HTERT RPE-1 (cell line): ENCODE data around the gene NOSIP.

Experiments
- in situ Hi-C: fragments of 300-500 bp; cut with MboI; formaldehyde crosslinking; loops from 4 replicates; pipeline ENCODE4 v1.14.3; 2020; ENCODE audit warnings: low sequenced_read_pairs

The NOSIP gene

GRCh38 chr19:49573009-49573408 is 7.3 kb downstream of the NOSIP start:
- in situ Hi-C loops, result no loop called here

- in situ Hi-C loops, result no loop called here
Measured at GRCh38 chr19:49570997-49571676, 9.2 kb downstream of the NOSIP start.

GRCh38 chr19:49570138-49570856 is 10.1 kb downstream of the NOSIP start:
- in situ Hi-C loops, result no loop called here

- in situ Hi-C loops, result no loop called here
Measured at GRCh38 chr19:49567861-49568441, 12.4 kb downstream of the NOSIP start.

DNA sequence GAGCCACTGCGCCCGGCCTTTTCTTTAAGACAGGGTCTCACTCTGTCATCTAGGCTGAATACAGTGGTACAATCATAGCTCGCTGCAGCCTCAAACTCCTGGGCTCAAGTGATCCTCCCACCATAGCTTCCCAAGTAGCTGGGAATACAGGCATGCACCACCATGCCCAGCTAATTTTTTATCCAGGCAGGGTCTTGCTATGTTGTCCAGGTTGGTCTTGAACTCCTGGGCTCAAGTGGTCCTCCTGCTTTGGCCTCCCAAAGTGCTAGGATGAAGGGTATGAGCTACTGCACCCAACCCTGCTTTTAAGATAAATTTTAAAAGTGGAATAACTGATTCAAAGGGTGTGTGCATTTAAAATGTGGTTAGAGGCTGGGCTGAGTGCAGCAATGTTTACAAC is 14.1 kb downstream of the NOSIP start:
- in situ Hi-C loops, result no loop called here

DNA sequence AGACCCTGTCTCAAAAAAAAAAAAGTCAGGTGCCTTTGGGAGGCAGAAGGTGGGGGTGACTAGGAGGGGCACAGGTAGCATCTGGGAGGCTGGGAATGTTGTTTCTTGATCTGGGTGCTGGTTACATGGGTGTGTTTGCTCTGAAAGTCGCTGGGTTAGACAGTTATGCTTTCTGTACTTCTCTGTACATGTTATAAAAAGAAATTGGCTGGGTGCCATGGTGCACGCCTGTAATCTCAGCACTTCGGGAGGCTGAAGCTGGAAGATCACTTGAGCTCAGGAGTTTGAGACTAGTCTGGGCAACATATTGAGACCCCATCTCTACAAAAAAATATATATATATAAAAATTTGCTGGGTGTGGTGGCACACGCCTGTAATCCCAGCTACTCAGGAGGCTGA is 15.1 kb downstream of the NOSIP start:
- in situ Hi-C loops, result no loop called here

DNA sequence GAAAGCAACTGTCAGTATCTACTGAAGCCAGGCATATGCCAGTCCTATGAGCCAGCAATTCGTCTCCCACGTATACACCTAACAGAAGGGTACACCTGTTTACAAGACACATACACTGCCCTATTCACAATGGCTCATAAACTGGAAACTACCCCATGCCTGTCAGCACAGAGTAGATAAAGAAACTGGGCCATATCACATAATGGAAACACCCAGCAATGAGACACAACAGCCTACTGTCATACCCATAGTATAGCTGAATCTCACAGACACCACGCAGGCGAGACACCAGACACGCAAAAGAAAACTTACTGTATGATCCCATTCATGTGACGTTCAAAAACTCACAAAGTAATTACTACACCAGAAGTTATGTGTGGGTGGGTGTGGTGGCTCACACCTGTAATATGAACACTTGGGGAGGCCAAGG is 15.7 kb downstream of the NOSIP start:
- in situ Hi-C loops, result no loop called here

DNA sequence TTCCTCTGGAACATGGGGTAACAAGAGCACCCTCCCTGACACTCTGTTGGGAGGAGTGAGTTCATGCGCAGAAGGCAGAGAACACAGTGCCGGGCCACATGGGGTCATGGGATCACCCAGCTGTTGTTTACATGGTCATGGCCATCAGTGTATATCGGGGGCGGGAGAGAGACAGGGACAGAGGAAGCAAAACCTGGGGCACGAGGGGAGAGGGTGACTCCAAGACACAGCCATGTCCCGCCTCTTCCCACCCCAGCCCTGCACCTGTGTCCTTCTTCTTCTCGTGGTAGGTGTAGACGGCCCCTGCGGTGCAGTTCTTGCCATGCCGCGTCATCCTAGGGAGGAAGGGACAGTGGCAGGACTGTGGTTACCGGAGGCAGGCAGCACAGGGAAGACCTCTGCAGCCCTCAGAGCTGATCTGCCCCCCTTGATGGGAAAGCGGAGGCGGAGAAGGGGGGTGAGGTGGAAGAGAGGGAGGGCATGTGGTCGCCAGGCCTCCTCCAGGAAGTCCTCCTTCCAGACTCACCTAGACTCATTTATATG is 19.9 kb downstream of the NOSIP start:
- in situ Hi-C loops, result no loop called here

DNA sequence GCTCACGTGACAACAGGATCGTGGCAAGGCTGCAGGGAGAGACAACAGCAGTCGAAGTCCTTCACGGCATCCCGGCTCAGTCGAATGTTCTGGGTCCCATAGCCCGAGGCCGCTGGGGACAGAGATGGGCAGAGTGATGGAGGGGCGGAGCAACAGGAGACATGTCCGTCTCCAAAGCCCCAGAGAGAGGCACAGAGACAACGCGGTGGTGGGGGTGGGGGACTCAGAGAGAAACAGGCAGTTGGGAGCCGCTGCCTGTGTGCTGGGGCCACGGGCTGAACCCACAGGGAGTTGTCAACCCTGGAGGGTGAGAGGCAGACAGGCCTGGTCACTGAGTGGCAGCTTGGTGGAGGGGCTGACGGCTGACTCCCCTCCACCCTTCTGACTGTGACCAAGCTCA is 20.4 kb downstream of the NOSIP start:
- in situ Hi-C loops, result no loop called here

- in situ Hi-C loops, result no loop called here
Measured at GRCh38 chr19:49559443-49559842, 20.9 kb downstream of the NOSIP start.

GRCh38 chr19:49558591-49558990 is 21.8 kb downstream of the NOSIP start:
- in situ Hi-C loops, result no loop called here

- in situ Hi-C loops, result no loop called here
Measured at GRCh38 chr19:49557641-49558325, 22.6 kb downstream of the NOSIP start.

GRCh38 chr19:49556412-49557398 is 23.7 kb downstream of the NOSIP start:
- in situ Hi-C loops, result no loop called here

- in situ Hi-C loops, result no loop called here
Measured at GRCh38 chr19:49555600-49556411, 24.6 kb downstream of the NOSIP start.

DNA sequence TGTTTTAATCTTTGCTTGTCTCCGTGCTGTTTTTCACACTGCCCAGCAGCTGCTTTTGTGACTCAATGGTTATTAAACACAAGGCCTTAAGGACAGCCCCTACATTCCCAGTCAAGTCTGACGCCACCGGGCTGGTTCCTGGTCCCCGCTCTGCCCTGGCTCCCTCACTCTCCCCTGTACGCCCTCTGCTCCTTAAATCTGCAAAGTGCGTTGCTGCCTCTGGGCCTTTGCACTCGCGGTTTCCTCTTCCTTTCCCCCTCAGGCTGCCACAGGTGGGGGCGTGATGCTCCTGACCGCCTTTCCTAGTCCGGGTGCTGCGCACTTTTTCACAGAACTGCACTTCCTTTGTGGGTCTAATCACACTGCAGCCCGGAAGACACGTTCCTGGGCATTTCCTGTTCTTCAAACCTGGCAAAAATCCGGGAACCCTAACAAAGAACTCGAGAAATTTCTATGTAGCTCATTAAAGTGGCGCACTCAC is 25.6 kb downstream of the NOSIP start:
- in situ Hi-C loops, result no loop called here

- in situ Hi-C loops, result no loop called here
Measured at GRCh38 chr19:49553451-49554271, 26.7 kb downstream of the NOSIP start.

GRCh38 chr19:49552749-49553148 is 27.6 kb downstream of the NOSIP start:
- in situ Hi-C loops, result no loop called here

DNA sequence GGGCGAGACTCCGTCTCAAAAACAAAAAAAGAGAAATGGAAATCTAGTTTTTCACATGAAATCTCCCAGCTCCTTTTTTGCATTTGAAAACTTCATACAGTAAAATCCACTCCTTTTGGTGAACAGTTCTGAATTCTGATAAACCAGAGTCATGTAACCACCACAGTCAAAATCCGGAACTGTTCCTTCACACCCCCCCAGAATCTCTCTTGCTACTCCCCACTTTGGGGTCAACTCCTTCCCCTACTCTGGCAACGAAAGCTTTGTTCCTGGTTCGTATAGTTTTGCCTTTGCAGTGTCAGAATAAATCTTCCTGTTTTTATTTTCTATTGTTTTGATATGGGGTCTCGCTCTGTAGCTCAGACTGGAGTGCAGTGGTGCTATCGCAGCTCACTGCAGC is 28.8 kb downstream of the NOSIP start:
- in situ Hi-C loops, result no loop called here
